Common myeloid progenitor, CD34-positive (primary cell): ENCODE measurements around the gene AMIGO3.

ENCODE experiments used
- CTCF ChIA-PET: fragments of 350-600 bp; sonication (Branson Sonifier 250); formaldehyde crosslinking; loops from one replicate; lab custom pipeline; 2021; ENCODE audit warnings: antibody characterized with exemption; lab: Charles Lee
- POLR2A ChIA-PET: fragments of 350-600 bp; sonication (Branson Sonifier 250); formaldehyde crosslinking; loops from one replicate; lab custom pipeline; 2021; ENCODE audit warnings: antibody characterized with exemption; lab: Charles Lee
- DNase-seq, 3 donors: peaks; one replicate each; pipeline versions ENCODE4 v3.0.0 to v3.0.0-alpha.2; 2013
- H3K27ac ChIP-seq, 2 experiments: 1 replicate in 1 of 2; 2 replicates in 1 of 2; pipeline ENCODE4 v1.7.0; 2013; ENCODE audit warnings: inconsistent platforms in 2 of 2, low read length in 2 of 2, mild to moderate bottlenecking in 2 of 2, low read depth in 1 of 2, moderate library complexity in 1 of 2; ENCODE audit not compliant: severe bottlenecking in 2 of 2, insufficient read depth in 1 of 2, poor library complexity in 1 of 2
- H3K27me3 ChIP-seq, 5 experiments: replicated peaks in 2 of 5; 1 replicate in 3 of 5; 2 replicates in 2 of 5; pipeline versions ENCODE4 v1.6.1 to v1.7.0; 2013; ENCODE audit warnings: low read length in 4 of 5, mild to moderate bottlenecking in 2 of 5, moderate library complexity in 2 of 5, inconsistent platforms in 1 of 5; ENCODE audit not compliant: insufficient read depth in 5 of 5, control insufficient read depth in 4 of 5
- H3K36me3 ChIP-seq, 4 experiments: 1 replicate in 2 of 4; 2 replicates in 2 of 4; pipeline versions ENCODE4 v1.6.1 to v1.7.0; 2013; ENCODE audit warnings: low read length in 3 of 4, control low read depth in 1 of 4, mild to moderate bottlenecking in 1 of 4; ENCODE audit not compliant: control insufficient read depth in 4 of 4, insufficient read depth in 4 of 4
- H3K4me1 ChIP-seq, 4 experiments: 1 replicate in 3 of 4; 2 replicates in 1 of 4; pipeline versions ENCODE4 v1.6.1 to v1.7.1; 2013; ENCODE audit warnings: low read length in 3 of 4, mild to moderate bottlenecking in 3 of 4, control low read depth in 1 of 4, inconsistent platforms in 1 of 4, moderate library complexity in 1 of 4; ENCODE audit not compliant: control insufficient read depth in 4 of 4, insufficient read depth in 4 of 4; ENCODE audit errors: control extremely low read depth in 1 of 4
- H3K4me3 ChIP-seq, 7 experiments: 1 replicate in 4 of 7; 2 replicates in 3 of 7; pipeline versions ENCODE4 v1.5.1 to v1.7.0; 2013; ENCODE audit warnings: mild to moderate bottlenecking in 7 of 7, low read length in 6 of 7, moderate library complexity in 6 of 7, inconsistent platforms in 2 of 7, low read depth in 2 of 7, control low read depth in 1 of 7; ENCODE audit not compliant: insufficient read depth in 4 of 7, control insufficient read depth in 1 of 7; ENCODE audit errors: extremely low read depth in 1 of 7
- H3K9me3 ChIP-seq, 5 experiments: 1 replicate in 4 of 5; 2 replicates in 1 of 5; pipeline versions ENCODE4 v1.6.1 to v1.7.1; 2013; ENCODE audit warnings: low read length in 4 of 5, mild to moderate bottlenecking in 2 of 5, inconsistent platforms in 1 of 5, low read depth in 1 of 5, moderate library complexity in 1 of 5; ENCODE audit not compliant: control insufficient read depth in 4 of 5, insufficient read depth in 2 of 5; ENCODE audit errors: control extremely low read depth in 1 of 5
- WGBS: methylation state at CpG from one replicate; pipeline ENCODE4 v1.1.5; 2013; ENCODE audit not compliant: insufficient coverage; 5-methylcytosine and 5-hydroxymethylcytosine counted together

The AMIGO3 gene

GRCh38 chr3:49674497-49674983 lies 44.9 kb downstream of the AMIGO3 start:
- ChIA-PET POLR2A (no interaction called here), CTCF (interaction anchor here (1.4 kb wide), 1 partner anchor 135 kb away, joined by 5 read pairs; no protein-coding TSS in a partner anchor)
- Histone ChIP-seq H3K9me3 (no peaks in the 10 kb centered on the region), H3K4me3 (peak overlapping the region; percentile 42 to 89 (median 81)), H3K36me3 (peaks cover 3 to 44% (median 34%) of the 10 kb centered on the region in 4 experiments), H3K27ac (peak overlapping the region; percentile 82 to 92), H3K27me3 (no peaks in the 10 kb centered on the region), H3K4me1 (peaks cover 0 to 25% (median 23%) of the 10 kb centered on the region in 4 experiments)
- DNase-seq = peak in 1 of 3 donors; percentile 75
- WGBS = 7% methylated on average over 20 of the region's 34 CpGs

GRCh38 chr3:49673715-49674496 lies 45.6 kb downstream of the AMIGO3 start, which contains the start of gene APEH:
Gene APEH, plus strand, starts transcription at chr3:49674351. Its CDS starts 51 bp downstream, at chr3:49674402.
- WGBS = under 1% methylated on average over 50 of the region's 71 CpGs
- Histone ChIP-seq H3K27me3 (no peaks in the 10 kb centered on the region), H3K27ac (peak within 1 kb of the TSS; percentile 82 to 92), H3K9me3 (no peaks in the 10 kb centered on the region), H3K36me3 (peaks cover 0 to 37% (median 28%) of the 10 kb centered on the region in 4 experiments), H3K4me3 (peak within 1 kb of the TSS; percentile 42 to 89 (median 81)), H3K4me1 (peaks cover 0 to 25% (median 23%) of the 10 kb centered on the region in 4 experiments)
- peak; percentile 98 to 99 (median 98) for DNase-seq
- CTCF ChIA-PET = interaction anchor here (0.9 to 3.3 kb wide), 3 partner anchors 22 to 136 kb away, joined by 3 to 80 read pairs (median 5); no protein-coding TSS in a partner anchor
- POLR2A ChIA-PET = interaction anchor here (0.6 to 1.1 kb wide), 2 partner anchors 84 to 134 kb away, joined by 3 read pairs; no protein-coding TSS in a partner anchor

DNA sequence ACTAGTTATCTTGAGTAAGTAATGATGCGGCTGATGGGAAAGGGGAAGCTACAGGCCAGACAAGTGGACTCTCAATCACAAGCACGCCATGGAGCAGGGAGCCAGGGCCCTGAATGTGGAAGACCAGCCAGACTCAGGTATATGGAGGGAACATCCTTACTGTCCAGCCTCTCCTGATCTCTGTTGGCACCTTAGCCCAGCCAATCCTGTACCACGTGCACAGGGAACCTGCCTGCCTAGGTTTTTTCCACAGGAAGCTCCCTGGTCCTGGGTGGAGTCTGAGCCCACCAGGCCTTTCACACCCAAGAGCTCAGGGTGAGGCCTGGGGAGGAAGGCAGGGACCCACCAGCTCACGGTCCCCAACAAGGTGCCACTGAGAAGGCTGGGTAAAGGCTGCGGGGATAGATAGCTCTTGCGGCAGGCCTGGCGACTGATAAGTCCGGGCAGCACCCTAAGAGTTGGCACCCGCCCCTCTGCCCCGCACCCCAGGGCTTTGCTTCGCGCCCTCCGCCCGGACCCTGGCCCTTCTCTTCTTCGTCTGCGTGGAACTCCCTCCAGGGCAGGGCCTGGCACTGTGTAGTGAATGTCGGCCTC lies 46.3 kb downstream of the AMIGO3 start:
- peak; percentile 20 to 66 (median 62) for DNase-seq
- Histone ChIP-seq H3K27ac (peak overlapping the region; percentile 82 to 92), H3K36me3 (peaks cover 0 to 30% (median 22%) of the 10 kb centered on the region in 4 experiments), H3K4me3 (peak overlapping the region; percentile 42 to 89 (median 81)), H3K9me3 (no peaks in the 10 kb centered on the region), H3K27me3 (no peaks in the 10 kb centered on the region), H3K4me1 (peaks cover 0 to 25% (median 23%) of the 10 kb centered on the region in 4 experiments)
- CTCF ChIA-PET = interaction anchor here (0.5 to 3.3 kb wide), 5 partner anchors 18 to 166 kb away, joined by 3 to 80 read pairs (median 4); no protein-coding TSS in a partner anchor
- POLR2A ChIA-PET = interaction anchor here (0.6 to 1.1 kb wide), 2 partner anchors 85 to 133 kb away, joined by 3 read pairs; no protein-coding TSS in a partner anchor
- 52% methylated on average over 11 of the region's 17 CpGs for WGBS

- DNase-seq = peak; percentile 69 to 82 (median 76)
- Histone ChIP-seq H3K27me3 (no peaks in the 10 kb centered on the region), H3K36me3 (peaks cover 0 to 14% (median 8%) of the 10 kb centered on the region in 4 experiments), H3K4me3 (no peak overlapping the region), H3K27ac (no peak overlapping the region), H3K4me1 (peaks cover 0 to 25% (median 23%) of the 10 kb centered on the region in 4 experiments), H3K9me3 (no peaks in the 10 kb centered on the region)
- 53% methylated on average over 9 of the region's 11 CpGs for WGBS
- ChIA-PET POLR2A (interaction anchor here (1.2 kb wide), 1 partner anchor 132 kb away, joined by 5 read pairs; no protein-coding TSS in a partner anchor), CTCF (interaction anchor here (0.6 to 3.3 kb wide), 23 partner anchors 9 to 311 kb away, joined by 3 to 80 read pairs (median 4); partner anchors contain the start of genes MST1 and RNF123)
Measured at GRCh38 chr3:49671291-49672288, 47.9 kb downstream of the AMIGO3 start.

- Histone ChIP-seq H3K27me3 (no peaks in the 10 kb centered on the region), H3K9me3 (no peaks in the 10 kb centered on the region), H3K36me3 (peaks cover 0 to 7% (median 2%) of the 10 kb centered on the region in 4 experiments), H3K4me1 (peaks cover 0 to 26% (median 23%) of the 10 kb centered on the region in 4 experiments), H3K4me3 (no peak overlapping the region), H3K27ac (no peak overlapping the region)
- POLR2A ChIA-PET = interaction anchor here (1.2 kb wide), 1 partner anchor 131 kb away, joined by 5 read pairs; no protein-coding TSS in a partner anchor
- 75% methylated on average over 1 of the region's 6 CpGs for WGBS
- CTCF ChIA-PET = interaction anchor here (0.7 to 3.3 kb wide), 20 partner anchors 9 to 255 kb away, joined by 3 to 80 read pairs (median 4); partner anchors contain the start of genes MST1 and RNF123
- no peak for DNase-seq
Measured at GRCh38 chr3:49670940-49671290, 48.6 kb downstream of the AMIGO3 start.

DNA sequence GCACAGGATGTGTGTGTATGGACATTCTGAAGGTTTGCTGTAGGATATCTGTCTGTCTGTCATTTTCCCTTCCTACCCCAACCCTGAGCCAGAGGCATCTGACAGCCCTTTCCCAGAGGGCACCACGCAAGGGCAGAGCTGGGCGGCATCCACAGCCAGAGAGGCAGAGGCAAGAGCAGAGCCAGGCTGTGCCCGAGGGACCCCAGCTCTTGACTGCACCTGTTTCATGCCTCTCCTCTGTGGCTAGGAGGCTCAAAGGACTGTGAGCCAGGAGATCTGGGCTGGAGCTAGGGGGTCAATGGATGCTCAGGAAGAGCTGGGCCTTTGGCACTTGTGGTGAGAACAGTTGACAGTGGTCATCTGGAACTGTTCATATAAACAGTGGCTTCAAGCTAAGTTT lies 50.1 kb downstream of the AMIGO3 start:
- H3K4me3 ChIP-seq = no peak overlapping the region
- no peaks in the 10 kb centered on the region for H3K9me3 ChIP-seq
- H3K27ac ChIP-seq = no peak overlapping the region
- POLR2A ChIA-PET = interaction anchor here (0.6 kb wide), 1 partner anchor 165 kb away, joined by 3 read pairs; no protein-coding TSS in a partner anchor
- no peak for DNase-seq
- WGBS = 90% methylated on average over 3 of the region's 3 CpGs
- CTCF ChIA-PET = interaction anchor here (0.7 to 2.0 kb wide), 7 partner anchors 9 to 130 kb away, joined by 3 to 20 read pairs (median 3); no protein-coding TSS in a partner anchor
- H3K4me1 ChIP-seq = peaks cover 0 to 15% (median 13%) of the 10 kb centered on the region in 4 experiments
- H3K36me3 ChIP-seq = no peaks in the 10 kb centered on the region
- no peaks in the 10 kb centered on the region for H3K27me3 ChIP-seq
